Body of pancreas (tissue), 4 donors: ENCODE data around the gene ITGB2. TPM values are rescaled to one million over a fixed set of nuclear protein-coding genes. Genes with fewer than 3 reads are reported as not detected.

Experiments used
- ATAC-seq: fragments of 150-250 bp; one replicate; pipeline ENCODE4 v1.9.1; 2016
- DNase-seq, 4 donors: peaks; one replicate each; pipeline ENCODE4 v3.0.0-alpha.2; 2019
- H3K27ac ChIP-seq, 4 donors: fragments of 200-600 bp; sonication (generic); 1 replicate in 3 of 4; 2 replicates in 1 of 4; pipeline versions ENCODE4 v1.5.1 to v1.6.1; 2016 to 2019; ENCODE audit warnings: mild to moderate bottlenecking in 1 of 4, mixed read lengths in 1 of 4, moderate library complexity in 1 of 4
- H3K27me3 ChIP-seq, 2 donors: fragments of 200-600 bp; sonication (generic); one replicate each; pipeline ENCODE4 v1.6.0; 2016; ENCODE audit warnings: mild to moderate bottlenecking in 1 of 2
- H3K36me3 ChIP-seq, 2 donors: fragments of 200-600 bp; sonication (generic); replicated peaks in 1 of 2; 2 replicates each; pipeline ENCODE4 v1.5.1; 2016; ENCODE audit warnings: low read depth in 2 of 2; ENCODE audit not compliant: insufficient read depth in 1 of 2
- H3K4me1 ChIP-seq: fragments of 200-600 bp; sonication (generic); one replicate; pipeline ENCODE4 v1.6.0; 2016
- H3K4me3 ChIP-seq, 2 donors: fragments of 200-600 bp; sonication (generic); 1 replicate in 1 of 2; 2 replicates in 1 of 2; pipeline ENCODE4 v1.5.1; 2016 to 2019
- H3K9me3 ChIP-seq, 3 donors: fragments of 200-600 bp; sonication (generic); 1 replicate in 2 of 3; 2 replicates in 1 of 3; pipeline ENCODE4 v1.5.1; 2016
- POLR2A ChIP-seq, 3 donors: fragments of 450-650 bp; IDR thresholded peaks; one replicate each; pipeline ENCODE4 v1.6.1; 2016; ENCODE audit warnings: antibody characterized with exemption in 3 of 3, mild to moderate bottlenecking in 2 of 3
- WGBS, 2 donors: methylation state at CpG; one replicate each; pipeline ENCODE4 v1.1.5; 2017; 5-methylcytosine and 5-hydroxymethylcytosine counted together
- intact Hi-C: fragments of 100-400 bp; cut with DNase I; formaldehyde crosslinking; loops from one replicate; pipeline ENCODE4 v1.15.1; 2023
- total RNA-seq, 2 donors: library from RNA; depleted of rRNA; stranded (reverse); fragments of >200 nt; gene quantifications; one replicate each; pipeline ENCODE4 v1.1.0, GENCODE V29; 2016
- TF ChIP-seq, protein P1 (sequence below), 7 experiments: fragments of 450-650 bp in 4 of 7; fragments of 200-600 bp in 3 of 7; sonication (generic) in 3 of 7; IDR thresholded peaks; one replicate each; pipeline ENCODE4 v1.5.1; 2016 to 2019; ENCODE audit warnings: antibody characterized with exemption in 7 of 7

ITGB2 gene
- total RNA-seq, 2 donors from 2014 or later: 17.8 to 23.3 TPM

DNA sequence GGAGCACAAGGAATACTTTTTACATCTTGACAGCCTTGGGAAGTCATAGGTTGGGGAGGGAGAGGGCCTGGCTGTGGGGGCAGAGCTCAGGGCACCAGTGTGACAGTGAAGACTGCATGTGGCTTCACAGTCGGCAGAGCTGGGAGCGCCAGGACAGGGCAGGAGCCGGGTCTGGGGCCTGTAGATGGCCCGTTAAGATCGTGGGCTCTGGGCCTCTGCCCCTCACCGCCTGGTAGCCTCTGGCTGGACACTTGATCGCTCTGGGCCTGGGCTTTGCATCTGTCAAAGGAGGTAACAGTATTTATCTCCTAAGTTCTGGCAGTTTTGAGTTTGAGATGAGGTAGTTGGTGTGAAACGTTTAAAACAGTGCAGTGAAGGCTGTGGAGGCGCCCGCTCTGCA is 23.9 kb upstream of the ITGB2 start:
- no peak overlapping the region for H3K27ac ChIP-seq
- H3K36me3 ChIP-seq: no peaks in the 10 kb centered on the region
- no peaks in the 10 kb centered on the region for H3K27me3 ChIP-seq
- no peak overlapping the region for H3K4me3 ChIP-seq
- no peaks in the 10 kb centered on the region for H3K9me3 ChIP-seq
- 84 to 87% methylated on average over 3 to 10 of the region's 10 CpGs for WGBS, 2 donors
- ATAC-seq: no peak
- intact Hi-C loops: no loop called here
- no peak for DNase-seq
- H3K4me1 ChIP-seq: peaks cover 21% of the 10 kb centered on the region
- no peak for TF ChIP-seq POLR2A (IDR thresholded peaks at IDR 0.05)
- TF ChIP-seq, protein P1, sequence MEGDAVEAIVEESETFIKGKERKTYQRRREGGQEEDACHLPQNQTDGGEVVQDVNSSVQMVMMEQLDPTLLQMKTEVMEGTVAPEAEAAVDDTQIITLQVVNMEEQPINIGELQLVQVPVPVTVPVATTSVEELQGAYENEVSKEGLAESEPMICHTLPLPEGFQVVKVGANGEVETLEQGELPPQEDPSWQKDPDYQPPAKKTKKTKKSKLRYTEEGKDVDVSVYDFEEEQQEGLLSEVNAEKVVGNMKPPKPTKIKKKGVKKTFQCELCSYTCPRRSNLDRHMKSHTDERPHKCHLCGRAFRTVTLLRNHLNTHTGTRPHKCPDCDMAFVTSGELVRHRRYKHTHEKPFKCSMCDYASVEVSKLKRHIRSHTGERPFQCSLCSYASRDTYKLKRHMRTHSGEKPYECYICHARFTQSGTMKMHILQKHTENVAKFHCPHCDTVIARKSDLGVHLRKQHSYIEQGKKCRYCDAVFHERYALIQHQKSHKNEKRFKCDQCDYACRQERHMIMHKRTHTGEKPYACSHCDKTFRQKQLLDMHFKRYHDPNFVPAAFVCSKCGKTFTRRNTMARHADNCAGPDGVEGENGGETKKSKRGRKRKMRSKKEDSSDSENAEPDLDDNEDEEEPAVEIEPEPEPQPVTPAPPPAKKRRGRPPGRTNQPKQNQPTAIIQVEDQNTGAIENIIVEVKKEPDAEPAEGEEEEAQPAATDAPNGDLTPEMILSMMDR (IDR thresholded peaks at IDR 0.05): no peak

DNA sequence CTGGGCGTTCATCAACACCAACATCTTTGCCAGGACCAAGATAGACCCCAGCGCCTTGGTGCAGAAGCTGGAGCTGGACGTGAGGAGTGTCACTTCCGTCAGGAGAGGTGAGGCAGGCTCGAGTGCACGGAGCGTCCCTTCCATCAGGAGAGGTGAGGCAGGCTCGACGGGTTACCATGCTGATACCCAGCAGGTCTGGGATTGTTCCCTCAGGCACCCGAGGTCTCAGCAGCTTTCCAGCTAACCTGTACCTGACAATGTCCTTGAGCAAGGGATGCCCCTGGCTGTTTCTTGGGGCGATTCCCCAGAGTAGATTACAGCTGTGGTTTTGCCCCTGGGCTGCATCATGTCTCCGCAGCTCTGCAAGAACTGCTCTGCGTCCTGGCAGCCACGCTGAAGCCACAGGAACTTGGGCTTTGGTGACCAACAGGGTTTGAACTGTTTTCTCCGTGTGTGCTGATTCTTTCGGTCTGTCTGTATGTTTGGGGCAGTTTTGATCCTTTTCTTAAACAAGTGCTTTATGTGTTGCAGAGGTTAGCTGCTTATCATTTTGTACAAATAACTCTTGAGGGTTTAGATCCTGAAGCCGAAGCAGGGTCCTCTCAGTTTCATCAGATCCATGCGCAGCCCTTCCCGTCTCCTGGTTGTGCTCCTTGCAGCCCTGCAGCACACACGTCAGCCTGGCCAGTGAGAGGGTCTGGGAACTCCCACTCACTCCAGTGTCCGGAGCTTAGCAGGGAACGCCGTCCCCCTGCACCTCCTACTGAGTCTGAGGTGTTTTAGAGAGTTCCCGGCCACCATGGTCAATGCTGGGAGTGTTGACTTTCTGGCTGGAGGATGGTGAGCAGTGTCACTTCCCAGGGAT is 23.2 kb upstream of the ITGB2 start:
- DNase-seq: no peak
- ATAC-seq: no peak
- Histone ChIP-seq H3K9me3 (no peaks in the 10 kb centered on the region), H3K4me3 (no peak overlapping the region), H3K36me3 (no peaks in the 10 kb centered on the region), H3K4me1 (peaks cover 24% of the 10 kb centered on the region), H3K27me3 (no peaks in the 10 kb centered on the region), H3K27ac (no peak overlapping the region)
- no peak for TF ChIP-seq POLR2A (IDR thresholded peaks at IDR 0.05)
- TF ChIP-seq, protein P1 (IDR thresholded peaks at IDR 0.05): no peak
- intact Hi-C loops: no loop called here
- WGBS, 2 donors: 77 to 86% methylated on average over 22 to 24 of the region's 24 CpGs

DNA sequence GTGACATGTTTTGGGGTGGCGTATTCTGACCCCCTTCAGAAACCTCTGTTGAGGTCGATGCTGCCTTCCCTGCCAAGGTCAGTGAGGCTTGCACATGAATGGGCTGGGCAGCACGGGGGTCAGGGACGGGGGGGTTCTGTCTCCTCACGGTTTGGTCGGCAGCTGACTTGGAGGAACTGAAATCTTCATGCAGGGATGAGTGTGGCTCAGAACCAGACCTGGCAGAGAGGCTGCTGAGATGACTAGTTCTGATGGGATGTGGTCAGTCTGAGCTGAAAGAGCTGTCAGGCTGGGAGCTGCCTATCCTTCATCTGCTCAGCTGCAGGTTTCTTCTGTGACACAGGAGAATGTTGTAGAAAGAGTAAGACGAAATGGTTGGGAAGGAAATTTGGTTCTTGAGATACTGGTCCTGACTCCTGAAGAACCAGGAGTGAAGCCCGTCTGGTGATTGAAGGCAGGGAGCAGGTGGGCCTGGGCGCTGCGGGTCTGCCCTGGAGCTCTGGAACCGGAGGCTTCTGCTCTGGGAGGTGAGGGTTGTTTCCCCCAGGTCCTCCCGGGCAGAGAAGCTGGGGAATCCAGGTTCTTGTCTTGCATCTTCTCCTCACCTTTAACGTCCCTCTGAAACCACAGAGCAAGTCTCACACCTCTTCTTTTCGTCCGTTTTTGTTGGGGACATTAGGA is 22.4 kb upstream of the ITGB2 start:
- ATAC-seq (no peak), DNase-seq (no peak)
- intact Hi-C loops: no loop called here
- peaks cover 27% of the 10 kb centered on the region for H3K4me1 ChIP-seq
- no peaks in the 10 kb centered on the region for H3K27me3 ChIP-seq
- no peak overlapping the region for H3K4me3 ChIP-seq
- H3K36me3 ChIP-seq: no peaks in the 10 kb centered on the region
- 76 to 84% methylated on average over 15 of the region's 15 CpGs for WGBS, 2 donors
- TF ChIP-seq, protein P1 (IDR thresholded peaks at IDR 0.05): no peak
- TF ChIP-seq POLR2A (IDR thresholded peaks at IDR 0.05): no peak
- no peak overlapping the region for H3K27ac ChIP-seq
- H3K9me3 ChIP-seq: no peaks in the 10 kb centered on the region

DNA sequence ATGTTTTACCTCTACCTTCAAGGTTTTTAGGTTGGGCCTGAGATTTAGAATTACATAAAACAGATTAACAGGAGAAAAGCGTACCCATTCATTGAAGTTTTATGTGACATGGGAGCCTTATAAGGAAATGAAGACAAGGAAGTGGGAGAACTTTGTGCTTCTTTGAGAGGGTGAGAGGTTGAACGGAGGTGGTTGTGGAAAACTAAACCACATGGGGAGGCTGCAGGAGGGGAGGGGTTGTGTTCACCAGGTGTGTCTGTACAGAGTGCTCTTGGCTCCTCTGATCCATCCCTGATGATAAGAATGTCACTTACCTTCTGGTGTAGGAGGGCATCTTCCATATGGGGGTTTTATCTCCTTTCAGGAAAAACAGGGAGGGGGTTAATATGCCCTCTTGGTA is 21.9 kb upstream of the ITGB2 start:
- TF ChIP-seq POLR2A (IDR thresholded peaks at IDR 0.05): no peak
- TF ChIP-seq, protein P1 (IDR thresholded peaks at IDR 0.05): no peak
- no peak overlapping the region for H3K4me3 ChIP-seq
- no peaks in the 10 kb centered on the region for H3K36me3 ChIP-seq
- no peak overlapping the region for H3K27ac ChIP-seq
- H3K27me3 ChIP-seq: no peaks in the 10 kb centered on the region
- intact Hi-C loops: no loop called here
- WGBS, 2 donors: 78 to 84% methylated on average over 2 of the region's 2 CpGs
- H3K4me1 ChIP-seq: peaks cover 24% of the 10 kb centered on the region
- DNase-seq (no peak), ATAC-seq (no peak)
- H3K9me3 ChIP-seq: no peaks in the 10 kb centered on the region
